Measurements from ENCODE around the gene KCTD17. TPM values are rescaled to one million over a fixed set of nuclear protein-coding genes. Genes with fewer than 3 reads are reported as not detected.

Gene KCTD17
- total RNA-seq, 4 donors from 2014 or later, result 0.59 to 31.7 (median 15.4) TPM

DNA sequence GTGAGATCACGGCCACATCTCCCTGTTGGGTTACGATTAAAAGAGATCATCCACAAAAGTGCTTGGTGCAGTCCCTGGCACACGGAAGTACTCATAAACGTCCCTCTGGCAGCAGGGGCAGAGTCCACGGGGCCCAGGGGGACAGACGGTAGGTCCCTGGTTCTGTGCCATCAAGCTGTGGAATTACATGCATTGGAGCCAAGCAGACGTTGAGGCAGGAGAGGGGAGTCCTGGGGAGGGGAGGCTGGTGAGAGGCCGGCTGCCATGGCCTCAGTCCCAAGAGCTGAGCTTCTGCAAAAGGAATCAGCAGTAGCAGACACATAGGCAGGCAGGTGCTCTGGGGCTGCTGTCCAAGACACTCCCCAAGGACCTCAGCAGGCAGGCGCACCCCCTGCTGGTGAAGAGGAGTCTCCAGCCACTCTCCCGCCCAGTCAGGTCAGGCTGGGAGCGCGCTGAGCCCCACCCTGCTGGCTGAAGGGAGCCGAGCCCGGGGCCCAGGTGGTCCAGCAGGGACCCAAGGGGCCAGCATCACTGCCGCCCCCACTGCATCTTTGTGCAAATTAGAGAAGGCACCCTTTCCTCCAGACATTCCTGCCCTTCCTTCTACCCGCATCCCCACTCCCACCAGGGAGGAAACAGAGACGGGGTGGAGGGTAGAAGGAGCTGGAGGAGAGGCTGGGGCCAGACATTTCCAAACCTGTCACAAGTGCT is 7.6 kb upstream of the KCTD17 start:
- no peaks in the 10 kb centered on the region for H3K9me3 ChIP-seq
- H3K27ac ChIP-seq, result no peak overlapping the region
- DNase-seq, result no peak
- H3K36me3 ChIP-seq, result no peaks in the 10 kb centered on the region
- peak; percentile 11 to 51 (median 28) for TF ChIP-seq CTCF (IDR thresholded peaks at IDR 0.05)
- TF ChIP-seq POLR2A (IDR thresholded peaks at IDR 0.05), result no peak
- H3K27me3 ChIP-seq, result no peaks in the 10 kb centered on the region
- H3K4me3 ChIP-seq, result no peak overlapping the region
- intact Hi-C loops (cut with DNase I; ENCODE audit: low total_unique reads), result no loop called here
- H3K4me1 ChIP-seq, result no peaks in the 10 kb centered on the region

- H3K4me1 ChIP-seq, result no peaks in the 10 kb centered on the region
Observed at GRCh38 chr22:37044634-37045625, 6.6 kb upstream of the KCTD17 start.

GRCh38 chr22:37045958-37046357 is 5.6 kb upstream of the KCTD17 start:
- intact Hi-C loops (cut with DNase I; ENCODE audit: low total_unique reads), result no loop called here
- H3K4me1 ChIP-seq, result no peaks in the 10 kb centered on the region
- TF ChIP-seq POLR2A (IDR thresholded peaks at IDR 0.05), result no peak
- peak in 1 of 4 experiments; percentile 14 for TF ChIP-seq CTCF (IDR thresholded peaks at IDR 0.05)

More at GRCh38 chr22:37044634-37045625, 6.6 kb upstream of the KCTD17 start:
- TF ChIP-seq CTCF (IDR thresholded peaks at IDR 0.05) (no peak), POLR2A (IDR thresholded peaks at IDR 0.05) (no peak)
- Histone ChIP-seq H3K4me3 (no peak overlapping the region), H3K9me3 (no peaks in the 10 kb centered on the region), H3K27me3 (no peaks in the 10 kb centered on the region), H3K36me3 (no peaks in the 10 kb centered on the region), H3K27ac (no peak overlapping the region)
- DNase-seq, result no peak
- intact Hi-C loops (cut with DNase I; ENCODE audit: low total_unique reads), result no loop called here

GRCh38 chr22:37046589-37046988 is 5.0 kb upstream of the KCTD17 start:
- Histone ChIP-seq H3K4me3 (no peak overlapping the region), H3K36me3 (no peaks in the 10 kb centered on the region), H3K9me3 (no peaks in the 10 kb centered on the region), H3K27me3 (no peaks in the 10 kb centered on the region), H3K27ac (no peak overlapping the region), H3K4me1 (no peaks in the 10 kb centered on the region)
- TF ChIP-seq CTCF (IDR thresholded peaks at IDR 0.05) (no peak), POLR2A (IDR thresholded peaks at IDR 0.05) (no peak)
- intact Hi-C loops (cut with DNase I; ENCODE audit: low total_unique reads), result no loop called here
- no peak for DNase-seq

More at GRCh38 chr22:37045958-37046357, 5.6 kb upstream of the KCTD17 start:
- Histone ChIP-seq H3K36me3 (no peaks in the 10 kb centered on the region), H3K9me3 (no peaks in the 10 kb centered on the region), H3K27ac (no peak overlapping the region), H3K27me3 (no peaks in the 10 kb centered on the region), H3K4me3 (no peak overlapping the region)
- DNase-seq, result no peak

DNA sequence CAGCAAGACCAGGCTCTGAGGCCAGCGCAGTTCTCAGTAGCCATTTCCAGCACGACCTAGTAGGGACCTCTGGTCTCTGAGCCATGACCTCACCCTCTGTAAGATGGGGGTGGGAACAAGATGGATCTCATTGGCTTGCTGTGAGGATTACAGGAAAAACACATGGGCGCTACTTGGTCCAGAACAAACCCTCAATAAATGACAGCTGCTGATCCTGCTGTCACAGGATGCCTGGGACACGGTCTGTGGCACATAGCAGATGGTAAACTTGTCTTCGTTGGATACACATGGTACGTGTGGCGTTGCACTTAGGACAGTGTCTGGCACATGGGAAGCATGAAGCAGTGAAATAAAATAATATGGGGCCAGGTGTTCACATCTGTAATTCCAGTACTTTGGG is 4.5 kb upstream of the KCTD17 start:
- Histone ChIP-seq H3K9me3 (no peaks in the 10 kb centered on the region), H3K4me3 (no peak overlapping the region), H3K27ac (no peak overlapping the region), H3K27me3 (no peaks in the 10 kb centered on the region), H3K36me3 (no peaks in the 10 kb centered on the region), H3K4me1 (no peaks in the 10 kb centered on the region)
- no peak for TF ChIP-seq POLR2A (IDR thresholded peaks at IDR 0.05)
- no peak for TF ChIP-seq CTCF (IDR thresholded peaks at IDR 0.05)
- intact Hi-C loops (cut with DNase I; ENCODE audit: low total_unique reads), result no loop called here
- DNase-seq, result no peak
